Ovary (tissue), 9 donors: ENCODE measurements around the gene KIF13A. TPM values are rescaled to one million over a fixed set of nuclear protein-coding genes. Genes with fewer than 3 reads are reported as not detected.
"Not testable (repeated sequence)": the region's sequence is repeated elsewhere in the genome, so short reads cannot be mapped to it uniquely, and the experiment has no call there.

Source experiments
- DNase-seq, 5 donors: peaks; one replicate each; pipeline ENCODE4 v3.0.0-alpha.2; 2019 to 2020
- H3K27ac ChIP-seq, 2 donors: fragments of 200-600 bp; one replicate each; pipeline versions ENCODE4 v1.5.1 to v1.8.0; 2019 to 2022
- H3K27me3 ChIP-seq: fragments of 200-600 bp; one replicate; pipeline ENCODE4 v1.8.0; 2022
- H3K36me3 ChIP-seq: fragments of 200-600 bp; sonication (generic); one replicate; pipeline ENCODE4 v1.5.1; 2019
- H3K4me1 ChIP-seq: one replicate; pipeline ENCODE4 v1.8.1; 2013; ENCODE audit warnings: mild to moderate bottlenecking, moderate library complexity; ENCODE audit not compliant: insufficient read depth
- H3K4me3 ChIP-seq: fragments of 200-600 bp; sonication (generic); one replicate; pipeline ENCODE4 v1.5.1; 2017
- H3K9me3 ChIP-seq, 2 donors: fragments of 200-600 bp in 1 of 2; sonication (generic) in 1 of 2; one replicate each; pipeline versions ENCODE4 v1.5.1 to v1.8.1; 2013 to 2019; ENCODE audit warnings: mild to moderate bottlenecking in 1 of 2, moderate library complexity in 1 of 2
- CTCF ChIP-seq, 3 donors: fragments of 450-650 bp in 2 of 3; fragments of 200-600 bp in 1 of 3; IDR thresholded peaks; one replicate each; pipeline versions ENCODE4 v1.5.1 to v1.8.0; 2016 to 2022; ENCODE audit warnings: antibody characterized with exemption in 3 of 3, mild to moderate bottlenecking in 1 of 3
- EP300 ChIP-seq: sonication (generic); formaldehyde crosslinking; IDR thresholded peaks from one replicate; pipeline ENCODE4 v1.6.1; 2017; ENCODE audit warnings: antibody characterized with exemption
- POLR2A ChIP-seq: fragments of 450-650 bp; IDR thresholded peaks from one replicate; pipeline ENCODE4 v1.6.1; 2017; ENCODE audit warnings: antibody characterized with exemption, mild to moderate bottlenecking, moderate library complexity
- WGBS, 3 donors: extraction: QIAGEN DNeasy Blood & Tissue Kit in 1 of 3; methylation state at CpG; one replicate each; pipeline versions ENCODE4 v1.1.5 to v1.1.7; 2013 to 2017; 5-methylcytosine and 5-hydroxymethylcytosine counted together
- intact Hi-C, 4 donors: fragments of 100-400 bp; cut with DNase I; formaldehyde crosslinking; loops; one replicate each; pipeline versions ENCODE4 v1.11.0 to v1.15.1; 2022 to 2023
- polyA plus RNA-seq, 2 donors: library from polyadenylated mRNA; stranded (reverse); fragments of 200-250 nt in 1 of 2; fragments of 350-450 nt in 1 of 2; fragmentation: Illumina TruSeq in 1 of 2; extraction: RNeasy Lipid Tissue Mini Kit (QIAGEN cat#74804) in 1 of 2; gene quantifications; one replicate each; pipeline ENCODE4 v1.2.3, GENCODE V29; 2013 to 2014
- total RNA-seq, 7 donors: library from RNA; depleted of rRNA in 2 of 7; stranded (reverse); fragments of >200 nt in 2 of 7; fragmentation: NEBNext Ultra II Directional in 3 of 7; extraction: Animal tissue kit (Norgen Biotek cat#: 25700) in 3 of 7; gene quantifications; one replicate each; pipeline versions ENCODE4 v1.1.0 to v1.2.4, GENCODE V29; 2016 to 2023
- donor health status: DM: no; HTN: no; CAD: no; lungs with moderate emphysema.
- donor health status: DM: no; HTN: no; CAD: no.
- donor health status: Bipolar disorder and iron deficiency.
- donor health status: DM: yes; HTN: yes; CAD: no.
- donor health status: DM: no; HTN: no; CAD: no.
- donor health status: DM: yes; HTN: yes; CAD: no.

Gene KIF13A
- total and polyA plus RNA-seq, 9 donors: 18.4 to 44.4 (median 38.0) TPM

- WGBS, 3 donors: 97 to 100% (median 100%) methylated on average over 1 of the region's 1 CpG
- intact Hi-C loops: no loop called here
Observed at GRCh38 chr6:17861361-17861760, 126.1 kb downstream of the KIF13A start.

GRCh38 chr6:17859846-17860245 is 127.6 kb downstream of the KIF13A start:
- no peaks in the 10 kb centered on the region for H3K9me3 ChIP-seq
- TF ChIP-seq POLR2A (no peak), EP300 (no peak), CTCF (IDR thresholded peaks at IDR 0.05) (no peak)
- H3K4me3 ChIP-seq: no peak overlapping the region
- intact Hi-C loops: no loop called here
- peaks cover 2% of the 10 kb centered on the region for H3K4me1 ChIP-seq
- 97 to 99% (median 97%) methylated on average over 4 of the region's 4 CpGs for WGBS, 3 donors
- DNase-seq: no peak
- H3K27me3 ChIP-seq: no peaks in the 10 kb centered on the region
- no peak overlapping the region for H3K27ac ChIP-seq
- H3K36me3 ChIP-seq: no peaks in the 10 kb centered on the region

More at GRCh38 chr6:17861361-17861760, 126.1 kb downstream of the KIF13A start:
- Histone ChIP-seq H3K27me3 (no peaks in the 10 kb centered on the region), H3K4me3 (no peak overlapping the region), H3K27ac (no peak overlapping the region), H3K9me3 (no peaks in the 10 kb centered on the region), H3K4me1 (peaks cover 5% of the 10 kb centered on the region), H3K36me3 (no peaks in the 10 kb centered on the region)
- no peak for TF ChIP-seq EP300
- TF ChIP-seq POLR2A: no peak
- no peak for TF ChIP-seq CTCF (IDR thresholded peaks at IDR 0.05)
- DNase-seq: no peak

- Histone ChIP-seq H3K27ac (no peak overlapping the region), H3K27me3 (no peaks in the 10 kb centered on the region), H3K36me3 (no peaks in the 10 kb centered on the region), H3K4me3 (no peak overlapping the region), H3K9me3 (no peaks in the 10 kb centered on the region), H3K4me1 (no peaks in the 10 kb centered on the region)
- TF ChIP-seq EP300 (no peak), POLR2A (no peak), CTCF (IDR thresholded peaks at IDR 0.05) (no peak)
- no peak for DNase-seq
- intact Hi-C loops: no loop called here
Observed at GRCh38 chr6:17858584-17858983, 128.9 kb downstream of the KIF13A start.

GRCh38 chr6:17857188-17857587 is 130.2 kb downstream of the KIF13A start:
- H3K4me3 ChIP-seq, H3K36me3 ChIP-seq, H3K9me3 ChIP-seq, DNase-seq, H3K27ac ChIP-seq, H3K27me3 ChIP-seq, H3K4me1 ChIP-seq, intact Hi-C loops: not testable (repeated sequence)
- WGBS, 3 donors: 91 to 95% (median 92%) methylated on average over 7 of the region's 7 CpGs

- DNase-seq: no peak
- H3K4me1 ChIP-seq: no peaks in the 10 kb centered on the region
- H3K27ac ChIP-seq: no peak overlapping the region
- WGBS, 3 donors: 91 to 94% (median 91%) methylated on average over 3 of the region's 3 CpGs
- H3K4me3 ChIP-seq: no peak overlapping the region
- no peaks in the 10 kb centered on the region for H3K9me3 ChIP-seq
- no peaks in the 10 kb centered on the region for H3K36me3 ChIP-seq
- H3K27me3 ChIP-seq: no peaks in the 10 kb centered on the region
- intact Hi-C loops: no loop called here
- TF ChIP-seq CTCF (IDR thresholded peaks at IDR 0.05): no peak
- no peak for TF ChIP-seq EP300
- TF ChIP-seq POLR2A: no peak
Observed at GRCh38 chr6:17856306-17856705, 131.1 kb downstream of the KIF13A start.
